ENCODE data around the gene OTULINL.

DNA sequence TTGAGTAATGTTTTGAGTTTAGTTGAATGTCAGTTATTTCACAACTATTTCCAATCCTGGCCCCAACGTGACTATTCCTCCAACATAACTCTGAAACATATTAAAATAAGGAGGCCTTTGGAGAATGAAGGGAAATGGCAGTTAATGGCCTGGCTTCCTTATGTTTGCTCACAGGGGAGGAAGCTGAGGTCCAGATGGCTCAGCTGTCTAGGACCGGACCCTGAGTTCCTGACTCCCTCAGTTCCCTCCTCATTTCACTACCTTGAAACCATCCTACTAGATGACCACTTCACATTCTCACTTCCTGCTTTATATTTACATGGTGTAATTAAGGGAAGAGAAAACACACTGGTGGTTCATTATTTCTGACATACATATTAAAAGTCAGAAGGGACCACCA is 6.6 kb downstream of the OTULINL start:
- TF ChIP-seq, protein P1, sequence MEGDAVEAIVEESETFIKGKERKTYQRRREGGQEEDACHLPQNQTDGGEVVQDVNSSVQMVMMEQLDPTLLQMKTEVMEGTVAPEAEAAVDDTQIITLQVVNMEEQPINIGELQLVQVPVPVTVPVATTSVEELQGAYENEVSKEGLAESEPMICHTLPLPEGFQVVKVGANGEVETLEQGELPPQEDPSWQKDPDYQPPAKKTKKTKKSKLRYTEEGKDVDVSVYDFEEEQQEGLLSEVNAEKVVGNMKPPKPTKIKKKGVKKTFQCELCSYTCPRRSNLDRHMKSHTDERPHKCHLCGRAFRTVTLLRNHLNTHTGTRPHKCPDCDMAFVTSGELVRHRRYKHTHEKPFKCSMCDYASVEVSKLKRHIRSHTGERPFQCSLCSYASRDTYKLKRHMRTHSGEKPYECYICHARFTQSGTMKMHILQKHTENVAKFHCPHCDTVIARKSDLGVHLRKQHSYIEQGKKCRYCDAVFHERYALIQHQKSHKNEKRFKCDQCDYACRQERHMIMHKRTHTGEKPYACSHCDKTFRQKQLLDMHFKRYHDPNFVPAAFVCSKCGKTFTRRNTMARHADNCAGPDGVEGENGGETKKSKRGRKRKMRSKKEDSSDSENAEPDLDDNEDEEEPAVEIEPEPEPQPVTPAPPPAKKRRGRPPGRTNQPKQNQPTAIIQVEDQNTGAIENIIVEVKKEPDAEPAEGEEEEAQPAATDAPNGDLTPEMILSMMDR (optimal IDR thresholded peaks at IDR 0.05 in 1 of 3, IDR thresholded peaks at IDR 0.05 in 1 of 3, conservative IDR thresholded peaks at IDR 0.05 in 1 of 3; ENCODE audit: extremely low read depth in 1 of 3, insufficient read depth in 2 of 3, low read length in 3 of 3): no peak
- TF ChIP-seq EZH2 (IDR thresholded peaks at IDR 0.05; ENCODE audit: low read length): no peak
